WTC11 (cell line): Measurements from ENCODE around the gene SEMA3D. TPM values are rescaled to one million over a fixed set of nuclear protein-coding genes. Genes with fewer than 3 reads are reported as not detected.

Experiments
- ATAC-seq: fragments of 200-7000 bp; cut with Tn5 transposase; 2 replicates; pipeline ENCODE4 v1.10.0; 2021; ENCODE audit warnings: mild to moderate bottlenecking, moderate library complexity
- CTCF ChIA-PET: fragments of 300-600 bp; sonication (Branson Sonifier 250); formaldehyde crosslinking; loops from one replicate; lab custom pipeline; 2021; ENCODE audit warnings: antibody characterized with exemption; lab: Charles Lee
- POLR2A ChIA-PET: fragments of 350-600 bp; sonication (Branson Sonifier 250); formaldehyde crosslinking; loops from one replicate; lab custom pipeline; 2021; ENCODE audit warnings: antibody characterized with exemption; lab: Charles Lee
- DNase-seq: peaks from one replicate; pipeline ENCODE4 v3.0.0; 2021; ENCODE audit warnings: low spot score
- H3K27ac Mint-ChIP-seq: 2 replicates; pipeline ENCODE4 v1.8.0; 2021; ENCODE audit warnings: mixed read lengths
- H3K27me3 Mint-ChIP-seq: 2 replicates; pipeline ENCODE4 v1.8.0; 2021; ENCODE audit warnings: low read depth, mild to moderate bottlenecking, moderate library complexity, mixed read lengths
- H3K36me3 Mint-ChIP-seq: 2 replicates; pipeline ENCODE4 v1.8.0; 2021; ENCODE audit warnings: mixed read lengths
- H3K4me1 Mint-ChIP-seq: 2 replicates; pipeline ENCODE4 v1.8.0; 2022; ENCODE audit warnings: mixed read lengths
- H3K4me3 Mint-ChIP-seq: 2 replicates; pipeline ENCODE4 v1.8.0; 2021; ENCODE audit warnings: mild to moderate bottlenecking, moderate library complexity, mixed read lengths
- H3K9me3 Mint-ChIP-seq: 2 replicates; pipeline ENCODE4 v1.8.0; 2021; ENCODE audit warnings: mixed read lengths
- ARID4B ChIP-seq: sonication (generic); formaldehyde crosslinking; IDR thresholded peaks from 2 replicates; pipeline ENCODE4 v1.8.0; 2023; ENCODE audit warnings: missing genetic modification reagents, mild to moderate bottlenecking, borderline replicate concordance
- E2F1 ChIP-seq: sonication (generic); formaldehyde crosslinking; IDR thresholded peaks from 2 replicates; pipeline ENCODE4 v1.8.0; 2022; ENCODE audit warnings: mild to moderate bottlenecking, missing genetic modification reagents
- EMX1 ChIP-seq: fragments of 250-450 bp; sonication (Bioruptor Pico); IDR thresholded peaks from 2 replicates; pipeline ENCODE4 v1.8.0; 2021; ENCODE audit warnings: mild to moderate bottlenecking
- GRHL2 ChIP-seq: fragments of 250-450 bp; sonication (Bioruptor Pico); IDR thresholded peaks from 2 replicates; pipeline ENCODE4 v1.8.0; 2022; ENCODE audit warnings: mild to moderate bottlenecking, moderate library complexity; ENCODE audit not compliant: insufficient replicate concordance, severe bottlenecking
- JUN ChIP-seq: sonication (generic); formaldehyde crosslinking; IDR thresholded peaks from 2 replicates; pipeline ENCODE4 v1.8.0; 2023; ENCODE audit warnings: mild to moderate bottlenecking, missing genetic modification reagents
- NR1H2 ChIP-seq: sonication (generic); formaldehyde crosslinking; IDR thresholded peaks from 2 replicates; pipeline ENCODE4 v1.9.0; 2021; ENCODE audit warnings: mild to moderate bottlenecking, moderate library complexity, missing genetic modification reagents
- NR3C1 ChIP-seq: sonication (generic); formaldehyde crosslinking; conservative IDR thresholded peaks from 2 replicates; pipeline ENCODE4 v1.8.1; 2023; ENCODE audit warnings: low read depth, mild to moderate bottlenecking, missing genetic modification reagents
- PREB ChIP-seq: sonication (generic); formaldehyde crosslinking; IDR thresholded peaks from 2 replicates; pipeline ENCODE4 v1.8.1; 2022; ENCODE audit warnings: mild to moderate bottlenecking, missing genetic modification reagents, moderate library complexity, borderline replicate concordance
- SP1 ChIP-seq: sonication (generic); formaldehyde crosslinking; conservative IDR thresholded peaks from 2 replicates; pipeline ENCODE4 v1.8.1; 2022; ENCODE audit warnings: missing genetic modification reagents
- STAT6 ChIP-seq: sonication (generic); formaldehyde crosslinking; conservative IDR thresholded peaks from 2 replicates; pipeline ENCODE4 v1.8.1; 2023; ENCODE audit warnings: mild to moderate bottlenecking, low read depth, missing genetic modification reagents, moderate library complexity
- total RNA-seq: library from RNA; stranded (reverse); gene quantifications from 3 replicates; pipeline ENCODE4 v1.2.3, GENCODE V29; 2021

The SEMA3D gene
- total RNA-seq, 1 experiment from 2014 or later, result 3.8 TPM

- TF ChIP-seq NR3C1 (CRISPR knock-in tag), result no peak
- no peak for TF ChIP-seq EMX1
- no peak for TF ChIP-seq SP1 (CRISPR knock-in tag)
- TF ChIP-seq ARID4B (CRISPR knock-in tag), result no peak
- no peak for TF ChIP-seq STAT6 (CRISPR knock-in tag)
- TF ChIP-seq GRHL2 (CRISPR knock-in tag), result no peak
- no peak for TF ChIP-seq JUN (CRISPR knock-in tag)
- TF ChIP-seq NR1H2 (CRISPR knock-in tag), result no peak
These were observed 80.1 kb downstream of the SEMA3D start (continued) for GRCh38 chr7:85106719-85107118.

- no peaks in the 10 kb centered on the region for H3K9me3 Mint-ChIP-seq
- no peaks in the 10 kb centered on the region for H3K36me3 Mint-ChIP-seq
- no peak for DNase-seq
- 0 out of 2 replicates have a peak, but pooled peaks cover 3% of the 10 kb centered on the region for H3K4me1 Mint-ChIP-seq
- no peak for ATAC-seq
- POLR2A ChIA-PET, result no interaction called here
- H3K27me3 Mint-ChIP-seq, result no peaks in the 10 kb centered on the region
- H3K4me3 Mint-ChIP-seq, result no peak overlapping the region
- CTCF ChIA-PET, result no interaction called here
- no peak for TF ChIP-seq PREB (CRISPR knock-in tag)
- no peak for TF ChIP-seq E2F1 (CRISPR knock-in tag)
- TF ChIP-seq GRHL2 (CRISPR knock-in tag), result no peak
- no peak for TF ChIP-seq STAT6 (CRISPR knock-in tag)
- no peak overlapping the region for H3K27ac Mint-ChIP-seq
These were observed 82.2 kb downstream of the SEMA3D start for GRCh38 chr7:85104432-85105205.
